H9 (cell line): ENCODE data around the gene LRPAP1. TPM values are rescaled to one million over a fixed set of nuclear protein-coding genes. Genes with fewer than 3 reads are reported as not detected.

Experiments
- DNase-seq: peaks from one replicate; pipeline ENCODE4 v3.0.0-alpha.2; 2017
- H2AFZ ChIP-seq: one replicate; pipeline ENCODE4 v1.6.1; 2013; ENCODE audit warnings: mild to moderate bottlenecking, low read length, control low read depth, moderate library complexity
- H2AK5ac ChIP-seq: 2 replicates; pipeline ENCODE4 v1.6.1; 2013; ENCODE audit warnings: low read length, control low read depth, mixed read lengths; ENCODE audit not compliant: insufficient read length
- H2BK120ac ChIP-seq: one replicate; pipeline ENCODE4 v1.6.1; 2013; ENCODE audit warnings: low read depth, mild to moderate bottlenecking, low read length, control low read depth, inconsistent platforms; ENCODE audit not compliant: poor library complexity, severe bottlenecking
- H2BK12ac ChIP-seq: 2 replicates; pipeline ENCODE4 v1.6.1; 2013; ENCODE audit warnings: low read length, control low read depth, mixed read lengths, low read depth; ENCODE audit not compliant: insufficient read length
- H2BK15ac ChIP-seq: 2 replicates; pipeline ENCODE4 v1.6.1; 2013; ENCODE audit warnings: low read depth, low read length, control low read depth
- H2BK20ac ChIP-seq: one replicate; pipeline ENCODE4 v1.6.1; 2013; ENCODE audit warnings: low read depth, mild to moderate bottlenecking, low read length, control low read depth, inconsistent platforms; ENCODE audit not compliant: poor library complexity, severe bottlenecking
- H2BK5ac ChIP-seq: 2 replicates; pipeline ENCODE4 v1.6.1; 2013; ENCODE audit warnings: low read length, control low read depth, mixed read lengths; ENCODE audit not compliant: insufficient read length
- H3K14ac ChIP-seq: 2 replicates; pipeline ENCODE4 v1.6.1; 2013; ENCODE audit warnings: low read length, control low read depth; ENCODE audit not compliant: insufficient read depth
- H3K18ac ChIP-seq: 2 replicates; pipeline ENCODE4 v1.6.1; 2013; ENCODE audit warnings: low read depth, mild to moderate bottlenecking, mixed read lengths, low read length, control low read depth; ENCODE audit not compliant: insufficient read length
- H3K23ac ChIP-seq: 2 replicates; pipeline ENCODE4 v1.6.1; 2013; ENCODE audit warnings: low read length, control low read depth, mixed read lengths, low read depth; ENCODE audit not compliant: insufficient read length
- H3K23me2 ChIP-seq: 2 replicates; pipeline ENCODE4 v1.6.1; 2013; ENCODE audit warnings: low read depth, mild to moderate bottlenecking, mixed read lengths, low read length, control low read depth; ENCODE audit not compliant: insufficient read length, poor library complexity, severe bottlenecking
- H3K27ac ChIP-seq: 2 replicates; pipeline ENCODE4 v1.5.1; 2013; ENCODE audit warnings: low read length, control low read depth, mixed read lengths, low read depth; ENCODE audit not compliant: insufficient read length
- H3K27me3 ChIP-seq: 2 replicates; pipeline ENCODE4 v1.6.1; 2013; ENCODE audit warnings: low read length, control low read depth, inconsistent platforms; ENCODE audit not compliant: insufficient read depth
- H3K4ac ChIP-seq: 2 replicates; pipeline ENCODE4 v1.6.1; 2013; ENCODE audit warnings: low read depth, mild to moderate bottlenecking, control low read depth, inconsistent platforms, low read length, moderate library complexity
- H3K4me1 ChIP-seq: 2 replicates; pipeline ENCODE4 v1.6.1; 2013; ENCODE audit warnings: low read length, control low read depth, inconsistent platforms; ENCODE audit not compliant: insufficient read depth
- H3K4me2 ChIP-seq: 2 replicates; pipeline ENCODE4 v1.6.1; 2013; ENCODE audit warnings: low read length, control low read depth, mixed read lengths; ENCODE audit not compliant: insufficient read length, insufficient read depth
- H3K56ac ChIP-seq: 2 replicates; pipeline ENCODE4 v1.6.1; 2013; ENCODE audit warnings: low read depth, mild to moderate bottlenecking, mixed read lengths, low read length, control low read depth; ENCODE audit not compliant: insufficient read length
- H3K79me1 ChIP-seq: 2 replicates; pipeline ENCODE4 v1.6.1; 2013; ENCODE audit warnings: low read depth, mild to moderate bottlenecking, moderate library complexity, low read length, control low read depth, inconsistent platforms; ENCODE audit not compliant: insufficient read depth, poor library complexity, severe bottlenecking
- H3K79me2 ChIP-seq: 2 replicates; pipeline ENCODE4 v1.6.1; 2013; ENCODE audit warnings: low read length, control low read depth, inconsistent platforms; ENCODE audit not compliant: insufficient read depth
- H3K9ac ChIP-seq: 2 replicates; pipeline ENCODE4 v1.6.1; 2013; ENCODE audit warnings: low read length, control low read depth, mixed read lengths; ENCODE audit not compliant: insufficient read length; ENCODE audit errors: extremely low read depth
- H3K9me3 ChIP-seq: one replicate; pipeline ENCODE4 v1.6.1; 2013; ENCODE audit warnings: low read depth, low read length, inconsistent platforms; ENCODE audit not compliant: control insufficient read depth
- H3T11ph ChIP-seq: one replicate; pipeline ENCODE4 v1.6.1; 2013; ENCODE audit warnings: mild to moderate bottlenecking, low read length, control low read depth, inconsistent platforms
- H4K20me1 ChIP-seq: one replicate; pipeline ENCODE4 v1.6.1; 2013; ENCODE audit not compliant: control insufficient read depth, insufficient read length, insufficient read depth
- H4K5ac ChIP-seq: 2 replicates; pipeline ENCODE4 v1.6.1; 2013; ENCODE audit warnings: low read depth, mild to moderate bottlenecking, mixed read lengths, low read length, control low read depth; ENCODE audit not compliant: insufficient read length
- H4K8ac ChIP-seq: replicated peaks from 2 replicates; pipeline ENCODE4 v1.6.1; 2013; ENCODE audit warnings: low read length, control low read depth, mixed read lengths, low read depth; ENCODE audit not compliant: insufficient read length
- H4K91ac ChIP-seq: 2 replicates; pipeline ENCODE4 v1.6.1; 2013; ENCODE audit warnings: low read depth, mild to moderate bottlenecking, moderate library complexity, mixed read lengths, low read length, control low read depth; ENCODE audit not compliant: insufficient read length
- H3K27ac Mint-ChIP-seq, 3 experiments: 2 replicates in 2 of 3; 3 replicates in 1 of 3; pipeline ENCODE4 v1.8.0; 2020 to 2021; ENCODE audit warnings: mixed read lengths in 3 of 3, mild to moderate bottlenecking in 1 of 3, moderate library complexity in 1 of 3
- H3K27me3 Mint-ChIP-seq: 2 replicates; pipeline ENCODE4 v1.8.0; 2021; ENCODE audit warnings: low read depth, mild to moderate bottlenecking, moderate library complexity, mixed read lengths
- H3K36me3 Mint-ChIP-seq, 3 experiments: 2 replicates in 2 of 3; 3 replicates in 1 of 3; pipeline ENCODE4 v1.8.0; 2020 to 2021; ENCODE audit warnings: low read depth in 3 of 3, mixed read lengths in 3 of 3; ENCODE audit not compliant: insufficient read depth in 1 of 3
- H3K4me1 Mint-ChIP-seq, 2 experiments: 2 replicates each; pipeline ENCODE4 v1.8.0; 2020; ENCODE audit warnings: mixed read lengths in 2 of 2
- H3K4me3 Mint-ChIP-seq, 2 experiments: 2 replicates in 1 of 2; 3 replicates in 1 of 2; pipeline ENCODE4 v1.8.0; 2020 to 2021; ENCODE audit warnings: mild to moderate bottlenecking in 2 of 2, mixed read lengths in 2 of 2, moderate library complexity in 1 of 2
- H3K9me3 Mint-ChIP-seq, 2 experiments: 2 replicates in 1 of 2; 3 replicates in 1 of 2; pipeline ENCODE4 v1.8.0; 2020; ENCODE audit warnings: mild to moderate bottlenecking in 2 of 2, mixed read lengths in 2 of 2, moderate library complexity in 1 of 2
- CTCF ChIP-seq: fragments of 200-600 bp; sonication (generic); conservative IDR thresholded peaks from 3 replicates; pipeline ENCODE4 v1.8.0; 2021; ENCODE audit warnings: antibody characterized with exemption, mild to moderate bottlenecking
- WGBS: extraction: QIAGEN DNeasy Blood & Tissue Kit; methylation state at CpG from one replicate; pipeline ENCODE4 v1.1.7; 2013; ENCODE audit warnings: missing lambda C conversion rate, low lambda C conversion rate, mixed read lengths; ENCODE audit not compliant: insufficient read length; ENCODE audit errors: extremely low coverage; 5-methylcytosine and 5-hydroxymethylcytosine counted together
- total RNA-seq: library from RNA; stranded (reverse); gene quantifications from 2 replicates; pipeline ENCODE4 v1.2.1, GENCODE V29; 2021

Gene LRPAP1
- total RNA-seq, 1 experiment from 2014 or later, result 85.9 TPM

DNA sequence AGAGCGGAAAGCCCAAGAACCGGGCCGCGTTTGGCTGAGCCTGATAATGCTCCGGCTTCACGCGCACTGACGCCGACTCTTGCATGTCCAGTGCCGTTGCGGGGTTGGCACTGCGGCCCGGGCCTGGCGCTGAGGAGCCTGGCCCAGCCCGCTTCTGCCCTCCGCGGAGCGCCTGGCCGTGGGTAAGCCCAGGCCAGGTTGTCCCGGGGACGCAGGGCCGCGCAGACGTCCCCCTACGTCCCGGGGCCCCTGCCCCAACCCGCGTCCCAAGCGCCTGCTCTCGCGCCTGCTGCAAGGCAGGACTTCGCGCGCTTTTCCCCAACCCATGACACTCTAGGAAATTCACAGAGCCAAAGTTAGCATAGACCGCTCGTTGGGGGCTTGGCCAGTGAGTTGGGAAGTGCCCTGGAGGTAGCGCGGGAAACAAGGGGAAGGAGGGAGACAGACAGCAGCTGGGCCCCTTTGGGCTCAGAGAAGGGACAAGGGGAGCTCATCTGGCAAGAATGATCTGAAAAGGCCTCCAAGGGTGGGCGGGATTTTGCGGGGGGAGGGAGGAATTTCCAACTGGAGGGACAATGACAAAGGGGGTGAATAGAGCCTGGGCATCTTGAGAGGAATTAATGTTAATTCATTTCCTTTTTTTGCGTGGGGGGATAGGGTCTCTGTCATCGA lies 665 bp upstream of the LRPAP1 start:
- no peak overlapping the region for H2BK20ac ChIP-seq
- Mint-ChIP-seq H3K4me1 (peaks cover 13 to 31% of the 10 kb centered on the region in 2 experiments), H3K27me3 (peaks cover 41% of the 10 kb centered on the region), H3K36me3 (peaks cover 5 to 23% (median 23%) of the 10 kb centered on the region in 3 experiments), H3K9me3 (peaks cover 2 to 3% of the 10 kb centered on the region in 2 experiments; a peak in 2 of 5 replicates), H3K27ac (no peak overlapping the region), H3K4me3 (peak overlapping the region; percentile 99)
- H3K79me2 ChIP-seq, result peaks cover 4% of the 10 kb centered on the region; the same call in 1 of the 2 replicates
- no peaks in the 10 kb centered on the region for H4K20me1 ChIP-seq
- H2BK15ac ChIP-seq, result no peak overlapping the region
- H3K23ac ChIP-seq, result no peak overlapping the region
- H4K8ac ChIP-seq, result no peak overlapping the region
- H2BK5ac ChIP-seq, result no peak overlapping the region
- H3K79me1 ChIP-seq, result peaks cover 4% of the 10 kb centered on the region
- H3K56ac ChIP-seq, result no peak overlapping the region
- WGBS, result no CpG with 5 or more reads among the region's 42 CpGs
- peak; percentile 59 for DNase-seq
- H2BK120ac ChIP-seq, result no peak overlapping the region
- no peak overlapping the region for H2BK12ac ChIP-seq
- H3K9ac ChIP-seq, result no peak overlapping the region
- H3K4me2 ChIP-seq, result peak overlapping the region; percentile 96
- H3K23me2 ChIP-seq, result peaks cover 13% of the 10 kb centered on the region
- no peak overlapping the region for H3K18ac ChIP-seq
- no peaks in the 10 kb centered on the region; the same call in 1 of the 2 replicates for H3K27me3 ChIP-seq
- H2AK5ac ChIP-seq, result no peak overlapping the region
- no peak for TF ChIP-seq CTCF
- H3K4ac ChIP-seq, result no peak overlapping the region
- H4K5ac ChIP-seq, result no peak overlapping the region
- H4K91ac ChIP-seq, result no peak overlapping the region
- H2AFZ ChIP-seq, result no peak overlapping the region
- H3K14ac ChIP-seq, result no peak overlapping the region; the same call in 1 of the 2 replicates
- H3K4me1 ChIP-seq, result no peaks in the 10 kb centered on the region
- H3K9me3 ChIP-seq, result no peaks in the 10 kb centered on the region
- H3K27ac ChIP-seq, result no peak overlapping the region
- no peak overlapping the region for H3T11ph ChIP-seq
